ENCODE results near the gene TICAM1. TPM values are rescaled to one million over a fixed set of nuclear protein-coding genes. Genes with fewer than 3 reads are reported as not detected.

Gene TICAM1
- total RNA-seq, 4 donors from 2014 or later, result 3.9 to 9.0 (median 4.9) TPM

GRCh38 chr19:4803736-4804695 lies 27.5 kb downstream of the TICAM1 start:
- no peak for TF ChIP-seq CTCF (IDR thresholded peaks at IDR 0.05; ENCODE audit: low read depth)

- TF ChIP-seq CTCF (IDR thresholded peaks at IDR 0.05; ENCODE audit: low read depth), result no peak
These were observed 28.8 kb downstream of the TICAM1 start for GRCh38 chr19:4802711-4803110.

- TF ChIP-seq CTCF (IDR thresholded peaks at IDR 0.05; ENCODE audit: low read depth), result no peak
These were observed 30.4 kb downstream of the TICAM1 start for GRCh38 chr19:4801085-4801619.

GRCh38 chr19:4800591-4801081 lies 30.9 kb downstream of the TICAM1 start:
- no peak for TF ChIP-seq CTCF (IDR thresholded peaks at IDR 0.05; ENCODE audit: low read depth)

GRCh38 chr19:4795400-4795799 lies 36.1 kb downstream of the TICAM1 start:
- TF ChIP-seq CTCF (IDR thresholded peaks at IDR 0.05; ENCODE audit: low read depth), result no peak

GRCh38 chr19:4794971-4795370 lies 36.5 kb downstream of the TICAM1 start:
- TF ChIP-seq CTCF (IDR thresholded peaks at IDR 0.05; ENCODE audit: low read depth), result no peak

Measured in subcutaneous adipose tissue (tissue), 4 donors.